Neural progenitor cell (in vitro differentiated cells): ENCODE measurements around the gene NATD1.

ENCODE experiments used
- CTCF ChIP-seq: fragments of 200-600 bp; sonication (generic); IDR thresholded peaks from 2 replicates; pipeline ENCODE4 v1.5.1; 2017; ENCODE audit warnings: antibody characterized with exemption, mild to moderate bottlenecking
- EZH2 ChIP-seq: fragments of 200-600 bp; sonication (generic); IDR thresholded peaks from 2 replicates; pipeline ENCODE4 v1.6.1; 2017; ENCODE audit warnings: antibody characterized with exemption, mild to moderate bottlenecking, moderate library complexity

GRCh38 chr17:21194226-21194625, 59.0 kb downstream of the NATD1 start:
- no peak for TF ChIP-seq CTCF
- TF ChIP-seq EZH2: no peak
